SK-N-SH treated with all-trans-retinoic acid at 6 μM for 48 hours (cell line): ENCODE measurements around the gene NTSR2.

Source experiments
- ARNTL ChIP-seq: fragments of 450-650 bp; formaldehyde crosslinking; IDR thresholded peaks from 2 replicates; pipeline ENCODE4 v1.5.0; 2020; ENCODE audit warnings: low read depth, mild to moderate bottlenecking, moderate library complexity, borderline replicate concordance
- CREB5 ChIP-seq: fragments of 250-450 bp; sonication (Bioruptor Pico); IDR thresholded peaks from 2 replicates; pipeline ENCODE4 v1.5.1; 2020; ENCODE audit warnings: low read depth, mild to moderate bottlenecking, moderate library complexity
- GLIS3 ChIP-seq: fragments of 250-450 bp; sonication (Bioruptor Pico); IDR thresholded peaks from 2 replicates; pipeline ENCODE4 v1.5.0; 2020; ENCODE audit warnings: mild to moderate bottlenecking, moderate library complexity
- OSR1 ChIP-seq: fragments of 250-450 bp; sonication (Bioruptor Pico); IDR thresholded peaks from 2 replicates; pipeline ENCODE4 v1.8.0; 2022; ENCODE audit warnings: moderate library complexity, mild to moderate bottlenecking, inconsistent platforms
- PPARA ChIP-seq: fragments of 250-450 bp; sonication (Bioruptor Pico); IDR thresholded peaks from 2 replicates; pipeline ENCODE4 v1.5.0; 2020; ENCODE audit warnings: mild to moderate bottlenecking, borderline replicate concordance
- TCF4 ChIP-seq: fragments of 250-450 bp; sonication (Bioruptor Pico); IDR thresholded peaks from 2 replicates; pipeline ENCODE4 v1.8.0; 2021; ENCODE audit warnings: mild to moderate bottlenecking, moderate library complexity, borderline replicate concordance
- ZFP3 ChIP-seq: fragments of 250-450 bp; sonication (Bioruptor Pico); IDR thresholded peaks from 2 replicates; pipeline ENCODE4 v1.5.0; 2020; ENCODE audit warnings: mild to moderate bottlenecking, moderate library complexity
- ZFP30 ChIP-seq: fragments of 450-650 bp; formaldehyde crosslinking; IDR thresholded peaks from 2 replicates; pipeline ENCODE4 v1.5.0; 2022; ENCODE audit warnings: mild to moderate bottlenecking, moderate library complexity
- ZNF70 ChIP-seq: fragments of 450-650 bp; formaldehyde crosslinking; IDR thresholded peaks from 2 replicates; pipeline ENCODE4 v1.5.0; 2020; ENCODE audit warnings: mild to moderate bottlenecking, moderate library complexity

- TF ChIP-seq ZFP3 (CRISPR knock-in tag): no peak
- TF ChIP-seq GLIS3: no peak
- no peak for TF ChIP-seq PPARA (CRISPR knock-in tag)
- no peak for TF ChIP-seq ARNTL
- no peak for TF ChIP-seq CREB5 (CRISPR knock-in tag)
- TF ChIP-seq ZFP30: no peak
- TF ChIP-seq ZNF70 (CRISPR knock-in tag): no peak
- TF ChIP-seq TCF4 (CRISPR knock-in tag): no peak
- no peak for TF ChIP-seq OSR1 (CRISPR knock-in tag)
Observed at GRCh38 chr2:11642972-11643371, 27.0 kb downstream of the NTSR2 start.
